ENCODE results near the gene SLC5A11. TPM values are rescaled to one million over a fixed set of nuclear protein-coding genes. Genes with fewer than 3 reads are reported as not detected.
"Not testable (repeated sequence)": the region's sequence is repeated elsewhere in the genome, so short reads cannot be mapped to it uniquely, and the experiment has no call there.

The SLC5A11 gene
- total and polyA plus RNA-seq, 2 experiments from 2014 or later: 1.2 to 1.7 TPM

GRCh38 chr16:24841291-24841690, 4.5 kb upstream of the SLC5A11 start:
- H3K9me3 ChIP-seq (ENCODE audit: low read depth): no peaks in the 10 kb centered on the region
- DNase-seq (ENCODE audit: low spot score): no peak
- H3K4me2 ChIP-seq: no peak overlapping the region
- TF ChIP-seq EZH2phosphoT487 (IDR thresholded peaks at IDR 0.05; ENCODE audit: low read depth, severe bottlenecking, unreplicated experiment): no peak
- TF ChIP-seq CTCF (IDR thresholded peaks at IDR 0.05; ENCODE audit: poor library complexity): no peak
- TF ChIP-seq EZH2 (IDR thresholded peaks at IDR 0.05; ENCODE audit: borderline replicate concordance): no peak
- no peak overlapping the region for H2AFZ ChIP-seq
- H3K9me2 ChIP-seq (replicated peaks; ENCODE audit: insufficient read depth): no peaks in the 10 kb centered on the region
- H3K4me1 ChIP-seq (ENCODE audit: insufficient read depth): peaks cover 10% of the 10 kb centered on the region
- no peak overlapping the region for H3K27ac ChIP-seq
- no peaks in the 10 kb centered on the region for H3K79me2 ChIP-seq
- no peaks in the 10 kb centered on the region for H4K20me1 ChIP-seq (ENCODE audit: insufficient read depth, poor library complexity, severe bottlenecking)
- H3K36me3 ChIP-seq (replicated peaks; ENCODE audit: insufficient read depth, low read depth): no peaks in the 10 kb centered on the region
- no peak overlapping the region for H3K4me3 ChIP-seq
- no peaks in the 10 kb centered on the region for H3K27me3 ChIP-seq

DNA sequence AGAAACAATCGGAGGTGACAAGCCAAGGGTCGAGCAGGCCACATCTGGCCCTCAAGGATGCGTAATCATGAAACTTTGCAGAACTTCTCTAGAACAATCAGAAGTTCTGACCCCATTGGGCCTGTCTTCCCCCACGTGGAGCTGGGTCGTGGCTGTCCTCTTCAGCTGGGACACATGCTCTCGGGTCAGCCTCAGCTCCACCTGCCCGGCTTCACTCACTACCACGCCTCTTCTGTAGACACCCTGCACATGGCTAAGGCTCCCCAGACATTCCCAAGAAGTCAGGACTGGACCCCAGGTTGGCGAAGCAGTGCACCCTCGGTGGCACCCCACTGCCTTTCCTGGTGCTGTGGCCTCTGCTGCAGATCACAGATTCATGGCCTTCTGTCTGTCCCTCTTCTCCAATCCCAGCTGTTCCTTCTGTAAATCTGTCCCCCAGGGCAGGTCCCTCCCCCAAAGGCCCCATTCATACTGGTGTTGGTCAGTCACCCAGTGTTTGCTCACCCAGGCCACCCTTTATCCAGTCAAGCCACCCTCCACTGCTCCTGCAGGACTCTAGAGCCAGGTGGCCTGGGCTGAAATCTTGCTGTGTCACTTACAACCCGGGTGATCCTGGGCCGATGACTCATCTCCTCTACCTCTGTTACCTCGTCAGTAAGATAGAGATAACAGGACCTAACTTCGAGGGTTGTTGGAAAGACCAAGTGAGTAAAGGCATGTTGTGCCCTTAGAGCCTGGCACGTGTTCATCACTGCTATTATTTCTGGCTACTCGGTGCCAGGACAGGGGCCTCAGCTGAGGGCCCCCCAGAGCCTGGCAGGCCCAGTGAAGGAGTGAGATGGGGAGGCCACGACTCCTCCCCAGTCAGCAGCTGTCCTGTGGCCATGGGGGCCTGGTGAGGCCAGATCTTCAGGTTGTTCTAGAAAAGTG, 1.4 kb upstream of the SLC5A11 start:
- no peaks in the 10 kb centered on the region for H3K9me2 ChIP-seq (replicated peaks; ENCODE audit: insufficient read depth)
- H3K9me3 ChIP-seq (ENCODE audit: low read depth): no peaks in the 10 kb centered on the region
- no peaks in the 10 kb centered on the region for H4K20me1 ChIP-seq (ENCODE audit: insufficient read depth, poor library complexity, severe bottlenecking)
- H3K4me1 ChIP-seq (ENCODE audit: insufficient read depth): peaks cover 7% of the 10 kb centered on the region
- no peaks in the 10 kb centered on the region for H3K27me3 ChIP-seq
- DNase-seq (ENCODE audit: low spot score): peak; percentile 83
- H3K27ac ChIP-seq: peak overlapping the region; percentile 59
- no peaks in the 10 kb centered on the region for H3K79me2 ChIP-seq
- WGBS (ENCODE audit: low lambda C conversion rate, missing lambda C conversion rate): 75% methylated on average over 17 of the region's 17 CpGs
- no peaks in the 10 kb centered on the region for H3K36me3 ChIP-seq (replicated peaks; ENCODE audit: insufficient read depth, low read depth)
- TF ChIP-seq EZH2phosphoT487 (IDR thresholded peaks at IDR 0.05; ENCODE audit: low read depth, severe bottlenecking, unreplicated experiment): no peak
- TF ChIP-seq CTCF (IDR thresholded peaks at IDR 0.05; ENCODE audit: poor library complexity): no peak
- no peak for TF ChIP-seq EZH2 (IDR thresholded peaks at IDR 0.05; ENCODE audit: borderline replicate concordance)
- H3K4me3 ChIP-seq: no peak overlapping the region
- H3K4me2 ChIP-seq: no peak overlapping the region
- no peak overlapping the region for H2AFZ ChIP-seq

- WGBS (ENCODE audit: low lambda C conversion rate, missing lambda C conversion rate): 97% methylated on average over 2 of the region's 2 CpGs
- H3K36me3 ChIP-seq (replicated peaks; ENCODE audit: insufficient read depth, low read depth); H3K9me2 ChIP-seq (replicated peaks; ENCODE audit: insufficient read depth); H3K4me2 ChIP-seq; H3K27me3 ChIP-seq; DNase-seq (ENCODE audit: low spot score); H3K79me2 ChIP-seq; H4K20me1 ChIP-seq (ENCODE audit: insufficient read depth, poor library complexity, severe bottlenecking); H3K9me3 ChIP-seq (ENCODE audit: low read depth); H3K27ac ChIP-seq; H3K4me1 ChIP-seq (ENCODE audit: insufficient read depth); H3K4me3 ChIP-seq; H2AFZ ChIP-seq: not testable (repeated sequence)
Observed at GRCh38 chr16:24845031-24845365, 765 bp upstream of the SLC5A11 start.

DNA sequence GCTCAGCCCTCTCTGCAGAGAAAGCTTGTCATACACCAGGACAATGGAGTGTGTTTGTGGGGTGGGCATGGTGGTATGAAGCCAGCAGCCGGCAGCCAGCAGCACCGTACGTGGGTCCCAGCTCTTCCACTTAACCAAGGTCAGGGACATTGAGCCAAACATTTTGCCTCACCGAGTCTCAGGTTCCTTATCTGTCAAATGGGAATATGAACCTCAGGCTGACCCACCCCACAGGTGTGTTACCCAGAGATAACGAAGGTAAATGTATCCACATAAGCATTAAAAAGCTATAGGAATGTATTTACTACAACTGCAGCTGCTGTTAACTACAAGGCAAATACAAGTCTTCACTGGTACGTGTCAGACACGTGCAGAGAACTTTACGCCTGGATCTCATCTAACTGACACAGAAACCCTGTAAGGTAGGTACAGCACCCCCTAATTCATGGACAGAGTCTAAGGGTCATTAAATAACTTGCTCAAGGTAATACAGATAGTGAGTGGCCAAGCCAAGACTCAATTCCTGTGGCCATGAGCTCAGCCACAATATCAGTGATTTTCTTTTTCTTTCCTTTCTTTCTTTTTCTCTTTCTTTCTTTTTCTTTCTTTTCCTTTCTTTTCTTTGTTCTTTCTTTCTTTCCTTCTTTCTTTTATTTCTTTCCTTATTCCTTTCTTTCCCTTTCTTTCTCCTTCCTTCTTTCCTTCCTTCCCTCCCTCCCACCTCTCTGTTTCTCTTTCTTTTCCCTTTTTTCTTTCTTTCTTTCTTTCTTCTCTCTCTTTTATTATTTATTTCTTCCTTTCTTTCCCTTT, 990 bp downstream of the SLC5A11 start:
- H3K4me1 ChIP-seq (ENCODE audit: insufficient read depth): peaks cover 3% of the 10 kb centered on the region
- H3K79me2 ChIP-seq: no peaks in the 10 kb centered on the region
- peak overlapping the region; percentile 36 for H3K4me2 ChIP-seq
- no peaks in the 10 kb centered on the region for H4K20me1 ChIP-seq (ENCODE audit: insufficient read depth, poor library complexity, severe bottlenecking)
- no peak overlapping the region for H2AFZ ChIP-seq
- H3K4me3 ChIP-seq: no peak overlapping the region
- 54% methylated on average over 8 of the region's 8 CpGs for WGBS (ENCODE audit: low lambda C conversion rate, missing lambda C conversion rate)
- DNase-seq (ENCODE audit: low spot score): peak; percentile 33
- H3K36me3 ChIP-seq (replicated peaks; ENCODE audit: insufficient read depth, low read depth): no peaks in the 10 kb centered on the region
- H3K9me3 ChIP-seq (ENCODE audit: low read depth): no peaks in the 10 kb centered on the region
- TF ChIP-seq CTCF (IDR thresholded peaks at IDR 0.05; ENCODE audit: poor library complexity): no peak
- TF ChIP-seq EZH2phosphoT487 (IDR thresholded peaks at IDR 0.05; ENCODE audit: low read depth, severe bottlenecking, unreplicated experiment): no peak
- TF ChIP-seq EZH2 (IDR thresholded peaks at IDR 0.05; ENCODE audit: borderline replicate concordance): no peak
- no peaks in the 10 kb centered on the region for H3K9me2 ChIP-seq (replicated peaks; ENCODE audit: insufficient read depth)
- H3K27me3 ChIP-seq: no peaks in the 10 kb centered on the region
- peak overlapping the region; percentile 56 for H3K27ac ChIP-seq

Data from hepatocyte (in vitro differentiated cells).